Neural progenitor cell (in vitro differentiated cells): ENCODE data around the gene ISCA1. TPM values are rescaled to one million over a fixed set of nuclear protein-coding genes. Genes with fewer than 3 reads are reported as not detected.

ENCODE experiments used
- DNase-seq: peaks from one replicate; pipeline ENCODE4 v3.0.0-alpha.2; 2016; ENCODE audit warnings: low spot score
- H2AFZ ChIP-seq: fragments of 200-600 bp; sonication (generic); replicated peaks from 2 replicates; pipeline ENCODE4 v1.6.1; 2016; ENCODE audit warnings: antibody characterized with exemption
- H3F3A ChIP-seq: fragments of 200-600 bp; sonication (generic); 2 replicates; pipeline ENCODE4 v1.6.1; 2016; ENCODE audit warnings: antibody characterized with exemption, low read depth
- H3K27ac ChIP-seq: fragments of 200-600 bp; sonication (generic); 2 replicates; pipeline ENCODE4 v1.5.1; 2016; ENCODE audit warnings: mild to moderate bottlenecking
- H3K27me3 ChIP-seq: fragments of 200-600 bp; sonication (generic); 2 replicates; pipeline ENCODE4 v1.6.1; 2016; ENCODE audit warnings: mild to moderate bottlenecking, moderate library complexity
- H3K36me3 ChIP-seq: fragments of 200-600 bp; sonication (generic); 2 replicates; pipeline ENCODE4 v1.5.1; 2016
- H3K4me1 ChIP-seq: fragments of 200-600 bp; sonication (generic); 2 replicates; pipeline ENCODE4 v1.6.1; 2016; ENCODE audit warnings: mixed run types
- H3K4me2 ChIP-seq: fragments of 200-600 bp; sonication (generic); 2 replicates; pipeline ENCODE4 v1.6.1; 2016
- H3K4me3 ChIP-seq: fragments of 200-600 bp; sonication (generic); 2 replicates; pipeline ENCODE4 v1.5.1; 2016
- H3K79me2 ChIP-seq: fragments of 200-600 bp; sonication (generic); 2 replicates; pipeline ENCODE4 v1.6.1; 2016; ENCODE audit warnings: low read depth
- H3K9ac ChIP-seq: fragments of 200-600 bp; sonication (generic); 2 replicates; pipeline ENCODE4 v1.6.1; 2016
- H3K9me3 ChIP-seq: fragments of 200-600 bp; sonication (generic); 2 replicates; pipeline ENCODE4 v1.5.1; 2016; ENCODE audit warnings: low read depth
- H4K20me1 ChIP-seq: fragments of 200-600 bp; sonication (generic); 2 replicates; pipeline ENCODE4 v1.6.1; 2016; ENCODE audit warnings: low read depth
- H3K27ac Mint-ChIP-seq: 3 replicates; pipeline ENCODE4 v1.8.0; 2021; ENCODE audit warnings: mixed read lengths
- H3K27me3 Mint-ChIP-seq: 2 replicates; pipeline ENCODE4 v1.8.0; 2022; ENCODE audit warnings: low read depth, mild to moderate bottlenecking, inconsistent platforms, moderate library complexity, mixed read lengths; ENCODE audit not compliant: insufficient read depth
- H3K36me3 Mint-ChIP-seq: 3 replicates; pipeline ENCODE4 v1.8.0; 2021; ENCODE audit warnings: mixed read lengths
- H3K4me1 Mint-ChIP-seq: 3 replicates; pipeline ENCODE4 v1.8.0; 2021; ENCODE audit warnings: mixed read lengths
- H3K4me3 Mint-ChIP-seq: 3 replicates; pipeline ENCODE4 v1.8.0; 2021; ENCODE audit warnings: mild to moderate bottlenecking, moderate library complexity, mixed read lengths
- H3K9me3 Mint-ChIP-seq: 3 replicates; pipeline ENCODE4 v1.8.0; 2020; ENCODE audit warnings: mixed read lengths
- EZH2 ChIP-seq: fragments of 200-600 bp; sonication (generic); IDR thresholded peaks from 2 replicates; pipeline ENCODE4 v1.6.1; 2017; ENCODE audit warnings: antibody characterized with exemption, mild to moderate bottlenecking, moderate library complexity
- EZH2phosphoT487 ChIP-seq: fragments of 200-600 bp; sonication (generic); IDR thresholded peaks from 2 replicates; pipeline ENCODE4 v1.6.1; 2017; ENCODE audit warnings: antibody characterized with exemption
- total RNA-seq: library from RNA; depleted of rRNA; stranded (reverse); fragments of >200 nt; gene quantifications from 2 replicates; pipeline ENCODE4 v1.2.3, GENCODE V29; 2015; ENCODE audit warnings: low replicate concordance
- TF ChIP-seq, protein P1 (sequence below): fragments of 200-600 bp; sonication (generic); IDR thresholded peaks from 2 replicates; pipeline ENCODE4 v1.5.1; 2017; ENCODE audit warnings: antibody characterized with exemption, mild to moderate bottlenecking

ISCA1 gene
- total RNA-seq, 1 donor from 2014 or later = 42.9 TPM

DNA sequence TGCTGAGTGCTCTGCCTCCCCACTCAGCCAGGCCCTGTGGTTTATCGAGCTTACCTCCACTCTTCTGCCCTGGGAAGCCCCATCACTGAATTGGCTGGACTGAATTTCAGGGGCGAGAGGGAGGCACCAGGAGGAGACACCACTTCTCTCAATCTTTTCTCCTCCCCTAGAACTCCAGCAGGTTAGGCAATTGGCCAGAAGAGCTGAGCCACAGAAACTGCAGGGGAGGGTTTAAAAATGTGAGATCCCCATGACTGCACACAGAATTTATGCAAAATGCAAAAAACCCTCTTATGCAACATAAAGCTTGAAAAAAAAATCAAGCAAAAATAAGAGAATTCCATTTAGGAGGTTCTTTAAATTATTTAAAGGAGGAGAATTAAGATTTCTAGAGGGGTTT lies 42.0 kb upstream of the ISCA1 start:
- no peak overlapping the region for H2AFZ ChIP-seq
- H3K36me3 ChIP-seq = peaks cover 4% of the 10 kb centered on the region

GRCh38 chr9:86322973-86323644 lies 40.8 kb upstream of the ISCA1 start:
- Histone ChIP-seq H4K20me1 (peaks cover 7% of the 10 kb centered on the region), H3K4me1 (peaks cover 7% of the 10 kb centered on the region), H3K4me2 (no peak overlapping the region), H3F3A (no peaks in the 10 kb centered on the region), H3K36me3 (peaks cover 4% of the 10 kb centered on the region), H3K4me3 (no peak overlapping the region), H2AFZ (no peak overlapping the region), H3K9me3 (no peaks in the 10 kb centered on the region), H3K79me2 (no peaks in the 10 kb centered on the region), H3K27ac (no peak overlapping the region), H3K27me3 (no peaks in the 10 kb centered on the region), H3K9ac (no peak overlapping the region)
- H3K4me3 Mint-ChIP-seq = no peak overlapping the region
- no peaks in the 10 kb centered on the region for H3K9me3 Mint-ChIP-seq
- DNase-seq = no peak
- no peak for TF ChIP-seq EZH2
- H3K36me3 Mint-ChIP-seq = peaks cover 33% of the 10 kb centered on the region
- no peaks in the 10 kb centered on the region for H3K27me3 Mint-ChIP-seq
- H3K4me1 Mint-ChIP-seq = peaks cover under 1% of the 10 kb centered on the region
- no peak overlapping the region for H3K27ac Mint-ChIP-seq

More for the DNA sequence above, 42.0 kb upstream of the ISCA1 start:
- TF ChIP-seq EZH2 = no peak
- no peak for TF ChIP-seq EZH2phosphoT487
- TF ChIP-seq, protein P1, sequence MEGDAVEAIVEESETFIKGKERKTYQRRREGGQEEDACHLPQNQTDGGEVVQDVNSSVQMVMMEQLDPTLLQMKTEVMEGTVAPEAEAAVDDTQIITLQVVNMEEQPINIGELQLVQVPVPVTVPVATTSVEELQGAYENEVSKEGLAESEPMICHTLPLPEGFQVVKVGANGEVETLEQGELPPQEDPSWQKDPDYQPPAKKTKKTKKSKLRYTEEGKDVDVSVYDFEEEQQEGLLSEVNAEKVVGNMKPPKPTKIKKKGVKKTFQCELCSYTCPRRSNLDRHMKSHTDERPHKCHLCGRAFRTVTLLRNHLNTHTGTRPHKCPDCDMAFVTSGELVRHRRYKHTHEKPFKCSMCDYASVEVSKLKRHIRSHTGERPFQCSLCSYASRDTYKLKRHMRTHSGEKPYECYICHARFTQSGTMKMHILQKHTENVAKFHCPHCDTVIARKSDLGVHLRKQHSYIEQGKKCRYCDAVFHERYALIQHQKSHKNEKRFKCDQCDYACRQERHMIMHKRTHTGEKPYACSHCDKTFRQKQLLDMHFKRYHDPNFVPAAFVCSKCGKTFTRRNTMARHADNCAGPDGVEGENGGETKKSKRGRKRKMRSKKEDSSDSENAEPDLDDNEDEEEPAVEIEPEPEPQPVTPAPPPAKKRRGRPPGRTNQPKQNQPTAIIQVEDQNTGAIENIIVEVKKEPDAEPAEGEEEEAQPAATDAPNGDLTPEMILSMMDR = no peak
- no peaks in the 10 kb centered on the region for H3K79me2 ChIP-seq
- Mint-ChIP-seq H3K4me1 (peaks cover 3% of the 10 kb centered on the region), H3K9me3 (no peaks in the 10 kb centered on the region), H3K27me3 (no peaks in the 10 kb centered on the region), H3K4me3 (no peak overlapping the region), H3K27ac (no peak overlapping the region), H3K36me3 (peaks cover 31% of the 10 kb centered on the region)
- no peaks in the 10 kb centered on the region for H3K9me3 ChIP-seq
- H3K4me1 ChIP-seq = peaks cover 12% of the 10 kb centered on the region
- H3K9ac ChIP-seq = no peak overlapping the region
- H3F3A ChIP-seq = no peaks in the 10 kb centered on the region
- no peak overlapping the region for H3K4me2 ChIP-seq
- H3K4me3 ChIP-seq = no peak overlapping the region
- no peak overlapping the region for H3K27ac ChIP-seq
- peaks cover 9% of the 10 kb centered on the region for H4K20me1 ChIP-seq
- no peaks in the 10 kb centered on the region for H3K27me3 ChIP-seq
- DNase-seq = no peak

- no peak for DNase-seq
- no peak overlapping the region for H3K4me3 Mint-ChIP-seq
- Histone ChIP-seq H2AFZ (no peak overlapping the region), H4K20me1 (no peaks in the 10 kb centered on the region), H3K4me3 (no peak overlapping the region), H3K27ac (no peak overlapping the region), H3K4me1 (no peaks in the 10 kb centered on the region), H3K9ac (no peak overlapping the region), H3K9me3 (no peaks in the 10 kb centered on the region), H3K27me3 (no peaks in the 10 kb centered on the region), H3K36me3 (peaks cover 4% of the 10 kb centered on the region), H3K79me2 (no peaks in the 10 kb centered on the region), H3K4me2 (no peak overlapping the region), H3F3A (no peaks in the 10 kb centered on the region)
- no peaks in the 10 kb centered on the region for H3K9me3 Mint-ChIP-seq
- H3K27me3 Mint-ChIP-seq = no peaks in the 10 kb centered on the region
- peaks cover 31% of the 10 kb centered on the region for H3K36me3 Mint-ChIP-seq
- TF ChIP-seq, protein P1 = no peak
- TF ChIP-seq EZH2phosphoT487 = no peak
- no peak for TF ChIP-seq EZH2
- H3K4me1 Mint-ChIP-seq = no peaks in the 10 kb centered on the region
- no peak overlapping the region for H3K27ac Mint-ChIP-seq
These were observed 39.0 kb upstream of the ISCA1 start for GRCh38 chr9:86321373-86321772.

DNA sequence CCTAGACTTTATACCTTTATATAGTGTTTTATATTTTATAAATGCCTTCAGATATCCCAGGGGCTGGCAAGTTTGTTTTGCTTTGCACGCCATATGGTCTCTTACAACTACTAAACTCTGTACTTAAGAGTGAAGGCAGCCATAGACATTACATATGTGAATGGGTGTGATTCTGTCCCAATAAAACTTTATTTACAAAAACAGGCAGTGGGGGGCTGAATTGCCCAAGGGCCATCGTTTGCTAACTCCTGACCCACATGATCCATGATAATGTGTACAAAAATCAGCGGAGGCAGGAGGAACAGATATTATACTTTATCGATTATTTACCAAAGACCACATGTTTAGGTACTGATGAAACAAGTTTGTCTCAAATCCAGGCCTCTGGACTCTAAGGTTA lies 35.8 kb upstream of the ISCA1 start:
- peaks cover 38% of the 10 kb centered on the region for H3K36me3 Mint-ChIP-seq
- no peak overlapping the region for H3K9ac ChIP-seq
- no peak overlapping the region for H3K4me3 Mint-ChIP-seq
- no peak overlapping the region for H2AFZ ChIP-seq
- H3K79me2 ChIP-seq = no peaks in the 10 kb centered on the region
- H4K20me1 ChIP-seq = no peaks in the 10 kb centered on the region
- no peaks in the 10 kb centered on the region for H3K4me1 Mint-ChIP-seq
- no peaks in the 10 kb centered on the region for H3K4me1 ChIP-seq
- no peaks in the 10 kb centered on the region for H3K27me3 ChIP-seq
- TF ChIP-seq EZH2phosphoT487 (no peak), EZH2 (no peak)
- TF ChIP-seq, protein P1 = no peak
- H3K4me2 ChIP-seq = no peak overlapping the region
- no peaks in the 10 kb centered on the region for H3F3A ChIP-seq
- no peak for DNase-seq
- no peaks in the 10 kb centered on the region for H3K9me3 Mint-ChIP-seq
- no peaks in the 10 kb centered on the region for H3K27me3 Mint-ChIP-seq
- no peak overlapping the region for H3K27ac ChIP-seq
- no peaks in the 10 kb centered on the region for H3K36me3 ChIP-seq
- no peak overlapping the region for H3K27ac Mint-ChIP-seq
- no peaks in the 10 kb centered on the region for H3K9me3 ChIP-seq
- no peak overlapping the region for H3K4me3 ChIP-seq
